GM13977 (cell line): ENCODE measurements around the gene CABP7.
A peak's percentile ranks its signal among the peaks of the same experiment; 100 is the strongest.

Source experiments
- DNase-seq: peaks from one replicate; pipeline ENCODE4 v3.0.0; 2012; ENCODE audit warnings: low spot score
- CTCF ChIP-seq: IDR thresholded peaks from 2 replicates; pipeline ENCODE4 v1.5.1; 2012; ENCODE audit warnings: mild to moderate bottlenecking, control low read depth; ENCODE audit not compliant: insufficient read depth; ENCODE audit errors: extremely low read depth, missing control alignments
- in situ Hi-C: fragments of 300-500 bp; cut with MboI; formaldehyde crosslinking; loops from one replicate; pipeline ENCODE4 v1.12.0; 2022; ENCODE audit warnings: low sequenced_read_pairs, low pct_unique_long_range_greater_than_20kb, mixed read lengths, inconsistent platforms; ENCODE audit not compliant: unreplicated experiment

Gene CABP7

GRCh38 chr22:29715705-29716104 is 4.1 kb upstream of the CABP7 start:
- no peak for TF ChIP-seq CTCF
- DNase-seq: no peak
- in situ Hi-C loops: no loop called here

- peak; percentile 70 for DNase-seq
- in situ Hi-C loops: no loop called here
- no peak for TF ChIP-seq CTCF
Measured at GRCh38 chr22:29716814-29717545, 2.8 kb upstream of the CABP7 start.

- DNase-seq: no peak
- in situ Hi-C loops: no loop called here
- TF ChIP-seq CTCF: no peak
Measured at GRCh38 chr22:29717789-29718188, 2.0 kb upstream of the CABP7 start.

GRCh38 chr22:29718949-29719898 is 579 bp upstream of the CABP7 start:
- TF ChIP-seq CTCF: no peak
- in situ Hi-C loops: no loop called here
- DNase-seq: no peak

GRCh38 chr22:29720811-29721323 is 1.1 kb downstream of the CABP7 start:
- in situ Hi-C loops: no loop called here
- TF ChIP-seq CTCF: no peak
- DNase-seq: no peak

GRCh38 chr22:29722151-29722550 is 2.3 kb downstream of the CABP7 start:
- DNase-seq: no peak
- in situ Hi-C loops: no loop called here
- TF ChIP-seq CTCF: no peak
